Right lobe of liver (tissue), 4 donors: ENCODE data around the gene DLST.

ENCODE experiments used
- CTCF ChIP-seq, 4 donors: fragments of 200-600 bp in 3 of 4; fragments of 450-650 bp in 1 of 4; IDR thresholded peaks; one replicate each; pipeline versions ENCODE4 v1.5.1 to v1.8.0; 2016 to 2022; ENCODE audit warnings: antibody characterized with exemption in 4 of 4, mild to moderate bottlenecking in 2 of 4
- POLR2A ChIP-seq: fragments of 450-650 bp; IDR thresholded peaks from one replicate; pipeline ENCODE4 v1.6.1; 2017; ENCODE audit warnings: antibody characterized with exemption, mild to moderate bottlenecking
- donor health status: DM: no; HTN: no; CAD: no.
- donor health status: DM: no; HTN: no; CAD: no.
- donor health status: DM: no; HTN: yes; CAD: no.

- TF ChIP-seq POLR2A (no peak), CTCF (IDR thresholded peaks at IDR 0.05) (no peak)
These were observed 70.5 kb downstream of the DLST start for GRCh38 chr14:74952180-74952665.
